HepG2 (cell line): ENCODE results near the gene NPAS2. TPM values are rescaled to one million over a fixed set of nuclear protein-coding genes. Genes with fewer than 3 reads are reported as not detected.

ENCODE experiments used
- ARID2 ChIP-seq: sonication (generic); formaldehyde crosslinking; IDR thresholded peaks from 2 replicates; pipeline ENCODE4 v1.8.1; 2022; ENCODE audit warnings: mild to moderate bottlenecking, missing genetic modification reagents, borderline replicate concordance
- ATF3 ChIP-seq: sonication (generic); formaldehyde crosslinking; IDR thresholded peaks from 2 replicates; pipeline ENCODE4 v1.4.0; 2020; ENCODE audit warnings: missing genetic modification reagents
- BATF2 ChIP-seq: sonication (generic); formaldehyde crosslinking; IDR thresholded peaks from 2 replicates; pipeline ENCODE4 v1.8.0; 2022; ENCODE audit warnings: mild to moderate bottlenecking, missing genetic modification reagents, moderate library complexity
- CTCF ChIP-seq: sonication (generic); formaldehyde crosslinking; IDR thresholded peaks from 2 replicates; pipeline ENCODE4 v1.5.0; 2020; ENCODE audit warnings: mild to moderate bottlenecking, missing genetic modification reagents, moderate library complexity
- DR1 ChIP-seq: sonication (generic); formaldehyde crosslinking; IDR thresholded peaks from 2 replicates; pipeline ENCODE4 v1.8.0; 2021; ENCODE audit warnings: mild to moderate bottlenecking, missing genetic modification reagents, inconsistent platforms
- ETV6 ChIP-seq: sonication (generic); formaldehyde crosslinking; conservative IDR thresholded peaks from 2 replicates; pipeline ENCODE4 v1.4.0; 2020; ENCODE audit warnings: missing genetic modification reagents
- HNRNPK ChIP-seq: fragments of 200-400 bp; formaldehyde crosslinking; IDR thresholded peaks from 2 replicates; pipeline ENCODE4 v1.6.1; 2018; ENCODE audit warnings: low read length, low read depth, moderate library complexity, mild to moderate bottlenecking; ENCODE audit not compliant: poor library complexity, severe bottlenecking
- IRX3 ChIP-seq: sonication (generic); formaldehyde crosslinking; IDR thresholded peaks from 2 replicates; pipeline ENCODE4 v1.8.1; 2023; ENCODE audit warnings: mild to moderate bottlenecking, low read depth, missing genetic modification reagents, borderline replicate concordance
- JARID2 ChIP-seq: sonication (generic); formaldehyde crosslinking; IDR thresholded peaks from 2 replicates; pipeline ENCODE4 v1.8.1; 2023; ENCODE audit warnings: missing genetic modification reagents, inconsistent platforms; ENCODE audit not compliant: insufficient replicate concordance
- JUNB ChIP-seq: sonication (generic); formaldehyde crosslinking; IDR thresholded peaks from 2 replicates; pipeline ENCODE4 v1.8.0; 2022; ENCODE audit warnings: missing genetic modification reagents, mild to moderate bottlenecking, borderline replicate concordance
- NFKBIZ ChIP-seq: IDR thresholded peaks from 2 replicates; pipeline ENCODE4 v1.6.1; 2018; ENCODE audit warnings: missing genetic modification reagents, missing compliant biosample characterization
- PHF8 ChIP-seq: sonication (generic); formaldehyde crosslinking; IDR thresholded peaks from 2 replicates; pipeline ENCODE4 v1.5.0; 2020; ENCODE audit warnings: missing genetic modification reagents
- POLR2G ChIP-seq: fragments of 200-400 bp; formaldehyde crosslinking; IDR thresholded peaks from 2 replicates; pipeline ENCODE4 v1.6.1; 2018; ENCODE audit warnings: mild to moderate bottlenecking, low read depth, low read length, moderate library complexity
- SMC3 ChIP-seq: IDR thresholded peaks from 2 replicates; pipeline ENCODE4 v1.6.1; 2011; ENCODE audit warnings: low read length, improper control_type of control experiment
- STAG1 ChIP-seq: sonication (generic); formaldehyde crosslinking; IDR thresholded peaks from 2 replicates; pipeline ENCODE4 v1.4.0; 2020; ENCODE audit warnings: missing genetic modification reagents
- ZBTB26 ChIP-seq: IDR thresholded peaks from 2 replicates; pipeline ENCODE4 v1.6.1; 2016; ENCODE audit warnings: missing compliant biosample characterization, missing genetic modification reagents, borderline replicate concordance
- ZC3H13 ChIP-seq: sonication (generic); formaldehyde crosslinking; IDR thresholded peaks from 2 replicates; pipeline ENCODE4 v1.8.1; 2023; ENCODE audit warnings: mild to moderate bottlenecking, missing genetic modification reagents, moderate library complexity
- ZNF274 ChIP-seq: sonication (generic); formaldehyde crosslinking; IDR thresholded peaks from 2 replicates; pipeline ENCODE4 v1.5.1; 2020; ENCODE audit warnings: mild to moderate bottlenecking, missing genetic modification reagents
- ZNF333 ChIP-seq: sonication (generic); formaldehyde crosslinking; IDR thresholded peaks from 2 replicates; pipeline ENCODE4 v1.4.0; 2020; ENCODE audit warnings: mild to moderate bottlenecking, missing genetic modification reagents, borderline replicate concordance
- ZNF350 ChIP-seq: sonication (generic); formaldehyde crosslinking; IDR thresholded peaks from 2 replicates; pipeline ENCODE4 v1.4.0; 2020; ENCODE audit warnings: mild to moderate bottlenecking, low read depth, missing genetic modification reagents, borderline replicate concordance
- ZNF432 ChIP-seq: sonication (generic); formaldehyde crosslinking; IDR thresholded peaks from 2 replicates; pipeline ENCODE4 v1.5.0; 2020; ENCODE audit warnings: missing genetic modification reagents, mild to moderate bottlenecking, borderline replicate concordance
- ZNF746 ChIP-seq: sonication (generic); formaldehyde crosslinking; IDR thresholded peaks from 2 replicates; pipeline ENCODE4 v1.8.0; 2022; ENCODE audit warnings: mild to moderate bottlenecking, missing genetic modification reagents
- ZNF841 ChIP-seq: sonication (generic); formaldehyde crosslinking; IDR thresholded peaks from 2 replicates; pipeline ENCODE4 v1.8.1; 2023; ENCODE audit warnings: missing genetic modification reagents, borderline replicate concordance
- ZNF878 ChIP-seq: sonication (generic); formaldehyde crosslinking; IDR thresholded peaks from 2 replicates; pipeline ENCODE4 v1.8.1; 2023; ENCODE audit warnings: mild to moderate bottlenecking, missing genetic modification reagents, moderate library complexity
- ZNF891 ChIP-seq: sonication (generic); formaldehyde crosslinking; IDR thresholded peaks from 2 replicates; pipeline ENCODE4 v1.5.0; 2020; ENCODE audit warnings: mild to moderate bottlenecking, missing genetic modification reagents
- ZZZ3 ChIP-seq: sonication (generic); formaldehyde crosslinking; IDR thresholded peaks from 2 replicates; pipeline ENCODE4 v1.4.0; 2020; ENCODE audit warnings: missing genetic modification reagents, mild to moderate bottlenecking, borderline replicate concordance
- polyA plus RNA-seq, 8 experiments: library from polyadenylated mRNA; depleted of rRNA in 3 of 8; stranded (reverse) in 7 of 8; unstranded in 1 of 8; fragments of >200 nt; fragmentation: Illumina TruSeq in 4 of 8; extraction: Trizol in 4 of 8; gene quantifications; 2 replicates each; pipeline versions ENCODE4 v1.2.1 to v1.2.3, GENCODE V29; 2011 to 2016; ENCODE audit warnings: low read depth in 4 of 8, missing spikeins in 1 of 8, mixed read lengths in 1 of 8; ENCODE audit not compliant: insufficient read depth in 1 of 8
- total RNA-seq, 5 experiments: library from RNA; depleted of rRNA; stranded (reverse); fragments of >200 nt; fragmentation: Illumina TruSeq; extraction: Trizol; gene quantifications; 2 replicates each; pipeline ENCODE4 v1.2.3, GENCODE V29; 2016; ENCODE audit warnings: low read depth in 1 of 5

Gene NPAS2
- total and polyA plus RNA-seq, 2 of the 13 experiments (the other 11 are each of a cell fraction or from before 2014, with no cell fraction given): 14.8 to 37.5 TPM

- TF ChIP-seq ZBTB26 (CRISPR knock-in tag): no peak; the same call in 1 of the 2 replicates
- peak; percentile 66; the same call in 1 of the 2 replicates for TF ChIP-seq ZNF891 (CRISPR knock-in tag)
- TF ChIP-seq ATF3: peak; percentile 98
- TF ChIP-seq ZNF432 (CRISPR knock-in tag): no peak
- no peak for TF ChIP-seq ZC3H13 (CRISPR knock-in tag)
- TF ChIP-seq ZNF841 (CRISPR knock-in tag): no peak
- no peak for TF ChIP-seq ZNF333
- no peak for TF ChIP-seq ARID2 (CRISPR knock-in tag)
- TF ChIP-seq JUNB (CRISPR knock-in tag): no peak
- TF ChIP-seq ETV6 (CRISPR knock-in tag): peak; percentile 78; the same call in 1 of the 2 replicates
- TF ChIP-seq ZNF878 (CRISPR knock-in tag): no peak; the same call in 1 of the 2 replicates
- no peak for TF ChIP-seq BATF2 (CRISPR knock-in tag)
- TF ChIP-seq DR1 (CRISPR knock-in tag): no peak
- peak; percentile 58 for TF ChIP-seq HNRNPK
- peak; percentile 77; the same call in 1 of the 2 replicates for TF ChIP-seq NFKBIZ (CRISPR knock-in tag)
- TF ChIP-seq CTCF (CRISPR knock-in tag): peak; percentile 87
- peak; percentile 98 for TF ChIP-seq SMC3
- TF ChIP-seq ZNF350 (CRISPR knock-in tag): no peak
- peak; percentile 38; the same call in 1 of the 2 replicates for TF ChIP-seq ZNF274
- TF ChIP-seq ZNF746 (CRISPR knock-in tag): no peak
- no peak for TF ChIP-seq PHF8 (CRISPR knock-in tag)
- TF ChIP-seq ZZZ3 (CRISPR knock-in tag): no peak
- no peak for TF ChIP-seq POLR2G
- no peak for TF ChIP-seq JARID2
- no peak for TF ChIP-seq IRX3 (CRISPR knock-in tag)
- TF ChIP-seq STAG1: peak; percentile 90
Observed at GRCh38 chr2:101038455-101039255, 218.7 kb downstream of the NPAS2 start (continued).
